Activated CD4-positive, alpha-beta T cell treated with anti-CD3 and anti-CD28 coated beads, Interleukin-2, amount 50 U/mL, for 24 hours (primary cell): ENCODE results near the gene NUDT2.

Experiments used
- DNase-seq, 2 donors: peaks; one replicate each; pipeline ENCODE4 v3.0.0-alpha.2; 2020; ENCODE audit warnings: low read depth in 1 of 2, low spot score in 1 of 2

The NUDT2 gene

GRCh38 chr9:34370335-34370969 lies 41.1 kb downstream of the NUDT2 start:
- no peak for DNase-seq

- DNase-seq, result no peak
These were observed 41.9 kb downstream of the NUDT2 start for GRCh38 chr9:34370970-34371880.

GRCh38 chr9:34371886-34372466 lies 42.6 kb downstream of the NUDT2 start:
- no peak for DNase-seq

- DNase-seq, result no peak
These were observed 43.2 kb downstream of the NUDT2 start for GRCh38 chr9:34372467-34373011.

- no peak for DNase-seq
These were observed 44.4 kb downstream of the NUDT2 start for GRCh38 chr9:34373749-34374148.

DNA sequence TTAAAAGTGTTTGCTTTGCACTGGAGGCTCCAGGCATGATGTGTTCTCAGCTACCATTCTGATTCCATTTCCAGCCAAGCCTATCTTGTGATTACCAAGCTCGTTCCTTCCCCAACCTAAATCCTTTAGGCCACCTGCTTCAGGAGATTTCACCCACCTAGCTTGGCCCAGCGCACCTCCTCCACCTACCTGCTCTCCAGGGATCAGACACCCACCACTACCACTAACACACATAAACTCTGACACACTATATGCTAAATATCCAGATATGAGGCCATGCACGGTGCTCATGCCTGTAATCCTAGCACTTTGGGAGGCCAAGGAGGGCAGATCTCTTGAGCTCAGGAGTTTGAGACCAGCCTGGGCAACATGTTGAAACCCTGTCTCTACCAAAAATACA lies 45.0 kb downstream of the NUDT2 start:
- DNase-seq, result no peak

DNA sequence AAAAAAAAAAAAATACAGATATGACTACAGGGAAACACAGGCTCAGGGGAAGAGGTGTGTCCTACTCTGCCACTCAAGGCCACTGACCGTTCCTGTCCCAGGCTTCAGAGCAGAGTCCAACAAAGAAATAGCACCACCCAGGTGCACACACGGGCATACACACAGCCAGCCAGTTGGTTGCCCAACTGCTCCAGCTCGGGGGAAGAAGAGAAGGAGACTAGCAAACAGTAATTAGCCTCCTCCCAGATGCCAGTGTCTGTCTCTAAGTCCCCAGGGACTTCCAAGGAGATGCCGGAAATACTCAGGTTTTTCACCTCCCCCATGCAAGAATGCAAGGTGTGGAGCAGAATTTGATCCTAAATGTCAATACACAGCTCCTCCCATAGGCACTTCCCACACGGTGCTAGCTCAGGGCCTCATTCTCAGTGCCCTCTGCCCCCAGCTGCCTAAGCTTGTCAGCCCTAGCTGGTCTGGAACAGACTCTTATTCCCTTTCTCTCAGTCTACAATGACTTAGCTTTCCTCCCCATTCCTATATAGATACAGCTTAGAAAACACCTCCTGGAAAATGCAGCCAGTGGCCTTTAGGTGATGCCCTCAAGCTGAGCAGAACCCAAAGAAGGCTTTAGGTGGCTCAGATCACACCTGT lies 45.7 kb downstream of the NUDT2 start:
- DNase-seq, result no peak

DNA sequence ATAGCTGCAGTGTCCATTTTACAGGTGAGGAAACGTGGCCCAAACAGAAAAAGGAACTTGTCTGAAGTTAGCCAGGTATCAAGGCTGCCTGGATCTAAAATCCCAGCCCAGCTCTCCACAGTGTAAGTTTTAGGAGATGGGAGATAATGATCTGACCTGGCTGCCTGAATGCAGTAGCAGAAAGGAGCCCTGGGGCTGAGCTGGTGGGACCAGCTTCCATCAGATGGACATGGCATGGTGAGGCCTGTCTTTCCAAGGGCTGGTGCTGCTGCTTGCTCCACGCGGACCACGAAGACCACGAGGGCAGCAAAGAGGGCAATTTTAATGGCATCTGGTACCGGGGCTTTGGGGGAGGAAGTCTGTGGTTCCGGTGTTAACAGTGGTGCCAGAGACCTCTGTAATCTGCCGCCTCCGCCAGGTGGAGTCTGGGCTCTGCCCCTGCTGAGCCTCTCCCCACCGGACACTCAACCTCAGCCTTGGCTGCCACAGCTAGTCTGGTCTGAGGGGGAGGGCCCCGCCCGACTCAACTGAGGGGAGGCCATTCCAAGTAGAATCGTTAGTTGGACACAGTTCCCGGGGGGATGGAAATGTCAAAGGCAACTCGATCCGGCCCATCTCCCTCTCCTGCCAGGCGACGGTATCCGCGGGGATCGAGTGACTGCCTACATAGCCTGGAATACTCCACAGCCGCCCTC lies 46.7 kb downstream of the NUDT2 start:
- no peak for DNase-seq

DNA sequence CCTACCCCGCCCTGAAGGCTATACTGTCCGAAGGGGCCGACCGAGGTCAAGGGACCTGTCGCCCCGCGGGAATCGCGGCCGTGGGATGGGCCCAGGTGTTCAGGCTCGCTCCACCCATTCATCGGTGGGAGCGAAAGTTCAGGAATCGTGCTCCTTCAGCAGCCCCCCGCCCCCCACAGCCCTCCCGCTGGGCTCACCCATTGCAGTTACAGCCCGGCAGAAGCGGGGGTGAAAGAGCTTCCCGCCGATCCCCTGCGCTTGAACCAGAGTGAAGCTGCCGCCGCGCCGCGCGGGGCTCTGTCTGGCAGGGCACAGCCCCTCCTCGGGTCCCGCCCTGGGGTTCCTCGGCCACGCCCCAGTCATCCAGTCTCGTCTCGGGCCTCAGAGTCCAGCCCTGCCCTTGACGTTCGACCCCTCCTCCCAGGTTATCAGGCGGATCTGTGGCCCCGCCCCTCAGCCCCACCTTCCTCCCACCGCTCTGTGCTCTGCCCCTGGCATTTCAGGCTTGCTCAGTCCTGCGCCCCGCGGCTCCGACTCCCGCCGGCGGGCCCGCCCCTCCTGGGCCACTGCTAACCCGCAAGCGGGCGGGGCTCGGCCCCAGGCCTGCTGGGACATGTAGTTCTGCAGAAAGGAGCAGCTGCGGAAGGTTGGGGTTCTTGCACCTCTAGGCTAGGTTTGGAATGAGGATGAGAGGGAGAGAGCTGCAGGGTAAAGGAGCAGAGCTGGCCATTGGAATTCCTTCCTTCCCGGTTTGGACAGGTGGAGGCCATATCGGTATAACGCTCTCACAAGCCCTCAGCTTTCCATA lies 47.4 kb downstream of the NUDT2 start, which contains the start of gene MYORG:
MYORG (minus strand) TSS at position 303 of the 808 bp plus-strand sequence. CDS start 3,955 bp downstream, outside the sequence.
- DNase-seq, result peak; percentile 86 to 94

DNA sequence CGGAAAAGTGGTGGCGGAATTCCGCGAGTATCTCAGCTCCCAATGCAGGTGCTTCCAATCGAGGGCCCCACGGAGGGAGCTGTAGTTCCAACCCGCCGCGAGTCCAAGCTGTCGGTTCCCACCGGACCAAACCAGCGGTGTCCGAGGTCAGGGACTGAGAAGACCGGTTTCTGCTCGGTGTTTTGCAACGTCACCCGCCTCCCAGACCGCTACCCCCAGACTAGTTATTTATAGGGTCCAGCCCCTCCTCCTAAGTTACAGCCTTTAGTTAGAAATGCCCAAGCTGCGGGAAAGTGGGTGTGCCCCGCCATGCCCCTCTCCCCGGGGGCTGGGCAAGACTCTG lies 48.0 kb downstream of the NUDT2 start:
- DNase-seq, result no peak

DNA sequence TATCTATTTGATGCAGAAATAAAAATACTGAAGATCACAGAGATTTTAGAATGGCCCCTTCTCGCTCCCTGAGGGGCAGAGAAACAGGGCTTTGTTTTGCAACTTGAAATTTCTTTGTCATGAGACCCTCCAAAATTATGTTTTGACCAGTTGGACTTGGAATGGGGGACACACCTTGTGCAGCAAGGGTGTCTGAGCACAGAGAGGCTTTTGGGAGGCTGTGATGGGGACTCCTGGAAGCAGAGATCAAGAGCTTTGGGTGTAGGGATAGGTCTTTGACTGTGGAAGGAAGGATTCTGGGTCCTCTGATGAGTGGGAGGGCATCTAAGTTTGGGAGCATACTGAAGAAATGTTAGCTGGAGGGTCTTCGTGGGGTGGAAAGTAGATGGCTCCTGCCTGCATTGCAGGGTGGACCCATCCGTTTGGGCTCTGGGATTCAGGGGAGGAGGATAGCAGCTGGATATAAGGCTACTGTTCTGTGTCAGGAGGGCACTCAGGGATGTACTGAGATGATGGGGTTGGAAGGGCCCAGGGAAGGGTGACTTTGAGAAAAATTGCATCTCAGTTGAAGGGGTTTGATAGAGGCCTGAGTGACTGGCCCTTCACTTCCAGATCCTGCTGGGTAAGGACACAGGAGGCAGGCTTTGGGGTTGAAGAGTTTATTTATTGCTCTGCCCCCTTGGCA lies 49.1 kb downstream of the NUDT2 start:
- no peak for DNase-seq

DNA sequence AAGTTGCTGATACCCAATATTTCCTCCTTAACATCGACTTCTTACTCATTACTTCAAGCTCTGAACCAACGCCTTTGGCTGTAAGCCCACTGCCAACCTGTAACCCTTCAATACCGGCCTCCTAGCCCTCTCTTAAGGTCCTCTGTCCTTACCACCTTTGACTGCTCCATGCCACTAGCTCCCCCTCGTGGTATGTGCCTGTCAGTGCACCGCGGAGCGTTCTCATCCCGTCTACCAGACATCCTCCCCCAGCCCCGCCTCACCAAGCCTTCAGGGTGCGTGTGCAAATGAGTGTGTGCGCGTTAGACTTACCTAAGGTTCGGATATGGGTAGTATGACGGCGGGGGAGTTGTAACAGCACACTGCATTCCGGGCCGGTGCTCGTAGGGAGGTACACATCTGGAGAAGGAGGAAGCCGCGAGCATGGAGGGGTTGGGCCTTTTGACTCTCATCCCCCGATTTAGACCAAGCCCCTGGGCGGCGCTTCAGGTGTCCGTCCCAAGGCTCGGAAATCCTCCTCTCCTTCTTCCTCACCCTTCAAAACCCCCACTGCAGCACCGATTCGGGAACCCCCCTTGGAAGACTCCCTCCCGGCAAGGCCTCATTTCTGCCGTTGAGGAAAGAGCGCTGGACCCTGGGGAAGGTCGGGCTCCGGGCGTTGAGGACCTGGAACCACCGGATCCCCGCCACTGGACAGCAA lies 50.1 kb downstream of the NUDT2 start:
- peak; percentile 90 to 91 for DNase-seq

GRCh38 chr9:34380034-34380510 lies 50.7 kb downstream of the NUDT2 start:
- peak in 1 of 2 donors; percentile 6 for DNase-seq

GRCh38 chr9:34380511-34381315 lies 51.3 kb downstream of the NUDT2 start:
- peak; percentile 59 to 65 for DNase-seq

- DNase-seq, result no peak
These were observed 52.0 kb downstream of the NUDT2 start for GRCh38 chr9:34381323-34381722.

DNA sequence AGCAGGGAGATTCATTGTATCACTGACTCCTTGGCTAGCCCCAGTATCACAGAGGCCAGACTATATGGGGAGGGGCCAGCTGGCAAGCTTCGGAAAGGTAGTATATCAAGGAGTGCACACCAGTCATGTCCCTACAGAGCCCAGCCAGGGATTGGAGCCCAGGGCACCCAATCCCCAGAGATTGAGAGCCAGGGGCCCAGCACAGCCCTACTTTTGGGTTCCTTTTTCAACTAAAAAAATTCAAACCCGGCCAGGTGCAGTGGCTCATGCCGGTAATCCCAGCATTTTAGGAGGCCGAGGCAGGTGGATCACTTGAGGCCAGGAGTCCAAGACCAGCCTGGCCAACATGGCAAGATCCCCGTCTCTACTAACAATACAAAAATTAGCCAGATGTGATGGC lies 52.7 kb downstream of the NUDT2 start:
- DNase-seq, result no peak

GRCh38 chr9:34382879-34383278 lies 53.5 kb downstream of the NUDT2 start:
- no peak for DNase-seq

DNA sequence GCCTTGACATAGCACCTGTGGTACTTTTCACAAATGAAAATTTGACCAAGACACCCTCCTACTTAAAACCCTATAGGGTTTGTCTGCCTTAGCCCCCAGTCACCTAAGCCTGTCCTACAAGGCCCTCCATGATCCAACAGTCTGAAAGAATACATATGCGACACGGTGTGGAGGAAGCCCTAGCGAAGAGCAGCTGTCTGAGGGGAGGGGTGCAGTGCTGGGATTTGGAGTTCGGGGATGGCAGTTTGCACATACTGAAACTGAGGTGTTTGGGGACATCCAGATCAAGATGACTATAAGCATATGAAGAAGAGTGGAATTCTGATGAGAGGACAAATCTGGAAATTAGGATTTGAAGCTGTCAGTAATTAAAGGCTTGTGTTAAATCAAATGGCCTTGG lies 54.5 kb downstream of the NUDT2 start:
- no peak for DNase-seq
